Right atrium auricular region (tissue), 2 donors: ENCODE measurements around the gene TMEM43. TPM values are rescaled to one million over a fixed set of nuclear protein-coding genes. Genes with fewer than 3 reads are reported as not detected.

ENCODE experiments used
- DNase-seq: peaks from one replicate; pipeline ENCODE4 v3.0.0-alpha.2; 2019; ENCODE audit warnings: low spot score
- H3K27ac ChIP-seq, 2 donors: fragments of 200-600 bp; sonication (generic); 1 replicate in 1 of 2; 2 replicates in 1 of 2; pipeline ENCODE4 v1.5.1; 2016 to 2019
- H3K27me3 ChIP-seq, 2 donors: fragments of 200-600 bp; sonication (generic); one replicate each; pipeline versions ENCODE4 v1.5.1 to v1.6.0; 2017 to 2019
- H3K36me3 ChIP-seq: fragments of 200-600 bp; sonication (generic); one replicate; pipeline ENCODE4 v1.5.1; 2016
- H3K4me1 ChIP-seq, 2 donors: fragments of 200-600 bp; sonication (generic); one replicate each; pipeline versions ENCODE4 v1.5.1 to v1.6.0; 2017 to 2019
- H3K4me3 ChIP-seq, 2 donors: fragments of 200-600 bp; sonication (generic); 1 replicate in 1 of 2; 2 replicates in 1 of 2; pipeline ENCODE4 v1.5.1; 2017 to 2019; ENCODE audit warnings: mild to moderate bottlenecking in 1 of 2, moderate library complexity in 1 of 2
- H3K9me3 ChIP-seq, 2 donors: fragments of 200-600 bp; sonication (generic); one replicate each; pipeline ENCODE4 v1.5.1; 2019
- CTCF ChIP-seq, 2 donors: fragments of 200-600 bp; sonication (generic); IDR thresholded peaks; one replicate each; pipeline ENCODE4 v1.5.1; 2019; ENCODE audit warnings: antibody characterized with exemption in 2 of 2
- total RNA-seq, 2 donors: library from RNA; depleted of rRNA; stranded (reverse); fragments of >200 nt; gene quantifications; one replicate each; pipeline ENCODE4 v1.1.0, GENCODE V29; 2016

TMEM43 gene
- total RNA-seq, 2 donors from 2014 or later: 91.8 to 142 TPM

GRCh38 chr3:14150078-14150477 is 25.2 kb downstream of the TMEM43 start:
- Histone ChIP-seq H3K27me3 (no peaks in the 10 kb centered on the region), H3K36me3 (peaks cover 51% of the 10 kb centered on the region), H3K27ac (no peak overlapping the region), H3K4me3 (no peak overlapping the region), H3K9me3 (no peaks in the 10 kb centered on the region), H3K4me1 (peaks cover 0 to 28% of the 10 kb centered on the region in 2 donors)
- peak; percentile 51 for DNase-seq
- no peak for TF ChIP-seq CTCF (IDR thresholded peaks at IDR 0.05)

GRCh38 chr3:14150491-14151230 is 25.8 kb downstream of the TMEM43 start:
- peak; percentile 43 for DNase-seq
- H3K27me3 ChIP-seq: no peaks in the 10 kb centered on the region
- H3K36me3 ChIP-seq: peaks cover 51% of the 10 kb centered on the region
- no peak for TF ChIP-seq CTCF (IDR thresholded peaks at IDR 0.05)
- H3K4me1 ChIP-seq: peaks cover 0 to 22% of the 10 kb centered on the region in 2 donors
- no peak overlapping the region for H3K4me3 ChIP-seq
- no peak overlapping the region for H3K27ac ChIP-seq
- no peaks in the 10 kb centered on the region for H3K9me3 ChIP-seq

DNA sequence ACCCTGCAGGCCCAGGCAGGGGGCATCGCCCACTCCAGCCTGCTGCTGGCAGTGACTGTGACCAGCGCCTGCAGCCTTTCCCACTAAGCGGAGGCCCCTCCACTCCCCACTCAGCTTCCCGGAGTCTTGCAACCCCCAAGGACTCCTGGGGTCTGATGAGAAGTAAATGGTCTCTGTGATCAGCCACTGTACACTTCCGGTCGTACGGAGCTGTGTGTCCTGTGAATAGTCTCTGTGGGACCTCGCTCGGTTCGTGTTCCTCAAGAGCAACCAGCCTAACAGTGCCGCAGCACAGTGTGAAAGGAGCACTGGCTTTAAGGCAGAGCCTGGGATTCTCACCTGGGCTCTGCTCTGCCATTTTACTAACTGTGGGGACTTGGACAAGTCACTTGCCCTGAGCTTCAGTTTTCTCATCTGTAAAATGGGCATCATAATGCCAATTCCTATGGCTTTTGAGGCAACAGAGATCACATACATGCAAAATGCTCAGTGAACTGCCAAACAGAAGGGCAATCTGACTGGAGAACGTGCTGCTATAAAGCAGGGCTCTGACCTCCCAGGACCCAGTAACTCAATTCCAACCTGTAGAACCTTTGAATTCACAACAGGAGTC is 26.7 kb downstream of the TMEM43 start:
- Histone ChIP-seq H3K4me3 (no peak overlapping the region), H3K27ac (no peak overlapping the region), H3K36me3 (peaks cover 51% of the 10 kb centered on the region), H3K9me3 (no peaks in the 10 kb centered on the region), H3K27me3 (no peaks in the 10 kb centered on the region), H3K4me1 (peaks cover 0 to 13% of the 10 kb centered on the region in 2 donors)
- TF ChIP-seq CTCF (IDR thresholded peaks at IDR 0.05): no peak
- peak; percentile 28 for DNase-seq

DNA sequence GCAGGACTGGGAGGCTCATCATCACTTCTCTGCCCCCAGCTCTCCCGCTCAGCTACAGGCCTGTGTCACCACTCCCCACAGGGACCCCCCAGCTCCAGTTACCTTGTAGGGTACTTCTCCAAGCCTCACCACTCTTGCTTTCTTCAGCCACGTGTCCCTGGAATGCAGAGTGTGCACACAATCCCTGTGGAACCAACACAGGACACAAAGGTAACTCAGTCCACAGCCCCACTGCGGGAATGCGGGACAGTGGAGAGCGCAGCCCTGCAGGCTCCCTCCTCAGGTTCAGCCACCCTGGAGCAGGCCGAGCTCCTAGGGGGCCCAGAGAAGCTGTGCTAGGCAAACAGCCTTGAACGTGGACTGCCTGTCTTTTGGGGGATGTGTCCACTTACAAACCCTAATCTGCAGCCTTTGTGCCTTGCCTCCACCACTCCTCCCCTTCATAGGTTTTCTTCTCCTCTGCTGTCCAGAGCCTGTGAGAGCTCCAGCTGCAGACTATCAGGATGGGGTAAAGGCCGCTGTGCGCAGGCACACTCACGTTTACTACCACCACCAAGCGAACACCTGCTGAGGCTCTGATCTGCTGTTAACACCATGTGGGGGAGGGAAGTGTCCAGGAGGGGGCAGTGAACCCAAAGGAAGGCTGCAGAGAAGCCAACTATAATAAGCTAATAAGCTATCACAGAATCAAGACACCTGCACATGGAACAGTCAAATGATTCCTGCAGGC is 27.5 kb downstream of the TMEM43 start:
- Histone ChIP-seq H3K27ac (no peak overlapping the region), H3K9me3 (no peaks in the 10 kb centered on the region), H3K36me3 (peaks cover 51% of the 10 kb centered on the region), H3K27me3 (no peaks in the 10 kb centered on the region), H3K4me1 (peaks cover 0 to 7% of the 10 kb centered on the region in 2 donors), H3K4me3 (no peak overlapping the region)
- peak in 1 of 2 donors; percentile 16 for TF ChIP-seq CTCF (IDR thresholded peaks at IDR 0.05)
- DNase-seq: peak; percentile 46

DNA sequence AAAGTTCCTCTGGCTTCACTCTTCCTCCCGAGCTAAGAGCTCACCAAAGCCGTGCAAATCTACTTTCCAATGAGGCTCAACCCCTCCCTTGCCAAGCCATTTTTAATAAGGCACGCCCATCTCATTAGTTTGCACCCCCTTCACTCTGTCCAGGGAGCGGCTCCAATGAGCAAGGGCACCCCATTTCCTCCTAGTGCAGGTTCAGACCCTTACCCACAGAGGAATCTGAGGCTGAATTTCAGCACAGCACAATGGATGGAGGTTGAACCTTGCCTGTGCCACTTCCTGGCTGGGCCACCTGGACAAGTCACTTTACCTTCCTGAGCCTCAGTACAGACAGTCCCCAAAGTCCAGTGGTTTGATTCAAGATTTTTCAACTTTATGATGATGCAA is 28.1 kb downstream of the TMEM43 start:
- TF ChIP-seq CTCF (IDR thresholded peaks at IDR 0.05): no peak
- no peak for DNase-seq
- Histone ChIP-seq H3K36me3 (peaks cover 53% of the 10 kb centered on the region), H3K27me3 (no peaks in the 10 kb centered on the region), H3K27ac (no peak overlapping the region), H3K4me1 (peaks cover 0 to 6% of the 10 kb centered on the region in 2 donors), H3K9me3 (no peaks in the 10 kb centered on the region), H3K4me3 (no peak overlapping the region)
